GM19099 (cell line): ENCODE results near the gene SPRTN.
A peak's percentile ranks its signal among the peaks of the same experiment; 100 is the strongest.

Experiments
- POLR2A ChIP-seq: IDR thresholded peaks from 3 replicates; pipeline ENCODE4 v1.6.1; 2011; ENCODE audit warnings: low read depth; ENCODE audit not compliant: insufficient read length; ENCODE audit errors: extremely low read depth

Gene SPRTN

GRCh38 chr1:231327617-231328016 lies 10.5 kb upstream of the SPRTN start:
- no peak for TF ChIP-seq POLR2A

GRCh38 chr1:231329483-231329882 lies 8.6 kb upstream of the SPRTN start:
- TF ChIP-seq POLR2A = no peak

GRCh38 chr1:231332761-231333160 lies 5.3 kb upstream of the SPRTN start:
- no peak for TF ChIP-seq POLR2A

GRCh38 chr1:231334079-231334666 lies 3.9 kb upstream of the SPRTN start:
- TF ChIP-seq POLR2A = no peak

GRCh38 chr1:231334952-231335351 lies 3.1 kb upstream of the SPRTN start:
- no peak for TF ChIP-seq POLR2A

GRCh38 chr1:231335663-231336602 lies 2.2 kb upstream of the SPRTN start:
- TF ChIP-seq POLR2A = no peak

- no peak for TF ChIP-seq POLR2A
These were observed 1.0 kb upstream of the SPRTN start for GRCh38 chr1:231337043-231337471.

GRCh38 chr1:231337472-231338269 lies 422 bp upstream of the SPRTN start, which contains the start of gene EXOC8:
EXOC8 (minus strand) TSS chr1:231337852; CDS start chr1:231337745, 107 bp downstream.
- peak; percentile 83 for TF ChIP-seq POLR2A

GRCh38 chr1:231340328-231341013 lies 2.4 kb downstream of the SPRTN start:
- no peak for TF ChIP-seq POLR2A

- no peak for TF ChIP-seq POLR2A
These were observed 9.9 kb downstream of the SPRTN start for GRCh38 chr1:231347961-231348360.

GRCh38 chr1:231348442-231348841 lies 10.3 kb downstream of the SPRTN start:
- TF ChIP-seq POLR2A = no peak

GRCh38 chr1:231351816-231352215 lies 13.7 kb downstream of the SPRTN start:
- no peak for TF ChIP-seq POLR2A

- TF ChIP-seq POLR2A = no peak
These were observed 15.0 kb downstream of the SPRTN start for GRCh38 chr1:231353086-231353485.

GRCh38 chr1:231354330-231355020 lies 16.4 kb downstream of the SPRTN start:
- TF ChIP-seq POLR2A = no peak
